CMK (cell line): ENCODE measurements around the gene TMEM135.

Experiments
- DNase-seq: peaks from one replicate; pipeline ENCODE4 v3.0.0-alpha.2; 2010; ENCODE audit warnings: low read depth

TMEM135 gene

DNA sequence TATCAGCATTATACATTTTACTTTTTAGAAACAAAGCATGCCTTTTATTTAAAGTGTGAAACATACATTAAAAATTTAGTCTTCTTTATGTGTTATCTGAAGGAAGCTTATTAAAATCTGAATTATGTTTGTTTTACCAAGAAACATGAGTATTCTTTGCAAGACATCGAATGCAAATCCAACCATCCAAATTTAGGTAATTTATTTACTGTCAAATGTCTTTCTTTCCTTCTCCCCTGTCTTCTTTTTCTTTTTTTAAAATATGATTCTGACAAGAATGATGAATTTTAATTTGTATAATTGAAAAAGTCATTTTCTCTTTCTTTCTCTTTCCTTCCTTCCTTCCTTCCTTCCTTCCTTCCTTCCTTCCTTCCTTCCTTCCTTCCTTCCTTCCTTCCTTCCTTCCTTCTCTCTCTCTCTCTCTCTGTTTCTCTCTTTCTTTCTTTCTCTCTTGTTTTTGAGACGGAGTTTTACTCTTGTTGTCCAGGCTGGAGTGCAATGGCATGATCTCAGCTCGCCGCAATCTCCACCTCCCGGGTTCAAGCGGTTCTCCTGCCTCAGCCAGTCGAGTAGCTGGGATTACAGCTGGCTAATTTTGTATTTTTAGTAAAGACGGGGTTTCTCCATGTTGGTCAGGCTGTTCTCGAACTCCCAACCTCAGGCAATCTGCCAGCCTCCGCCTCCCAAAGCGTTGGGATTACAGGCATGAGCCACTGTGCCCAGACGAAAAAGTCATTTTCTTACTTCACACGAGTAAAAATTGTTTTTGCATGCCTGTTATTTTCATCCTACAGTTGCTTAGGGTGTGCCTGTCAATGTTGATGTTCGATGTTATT, 157.5 kb downstream of the TMEM135 start:
- no peak for DNase-seq

DNA sequence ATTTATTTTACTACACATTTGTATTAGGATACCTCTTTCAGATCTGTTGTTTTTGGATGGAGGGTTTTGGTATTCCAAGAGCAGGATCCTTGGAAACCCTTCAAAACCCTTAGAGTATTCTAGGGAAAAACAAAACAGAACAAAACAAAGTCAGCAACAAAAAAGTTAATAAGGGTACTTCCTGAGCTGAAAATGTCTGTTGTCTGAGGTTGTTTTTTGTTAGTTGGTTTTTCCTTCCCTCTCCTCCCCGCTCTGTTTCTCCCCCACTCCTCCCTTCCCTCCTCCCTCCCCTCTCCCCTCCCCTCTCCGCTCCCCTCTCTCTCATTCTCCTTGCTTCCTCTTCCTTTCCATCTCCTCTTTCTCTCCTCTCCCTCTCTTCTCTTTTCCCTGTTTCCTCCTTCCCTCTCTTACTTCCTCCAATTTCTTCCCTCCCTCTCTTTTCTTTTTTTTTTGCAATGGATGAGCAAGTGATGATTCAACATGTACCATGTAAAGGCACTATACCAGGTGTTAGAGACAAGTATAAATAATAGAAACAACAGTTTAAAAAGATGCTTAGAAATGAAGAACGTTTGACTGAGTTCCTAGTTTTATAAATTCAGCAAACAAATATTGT, 160.6 kb downstream of the TMEM135 start:
- DNase-seq: no peak

DNA sequence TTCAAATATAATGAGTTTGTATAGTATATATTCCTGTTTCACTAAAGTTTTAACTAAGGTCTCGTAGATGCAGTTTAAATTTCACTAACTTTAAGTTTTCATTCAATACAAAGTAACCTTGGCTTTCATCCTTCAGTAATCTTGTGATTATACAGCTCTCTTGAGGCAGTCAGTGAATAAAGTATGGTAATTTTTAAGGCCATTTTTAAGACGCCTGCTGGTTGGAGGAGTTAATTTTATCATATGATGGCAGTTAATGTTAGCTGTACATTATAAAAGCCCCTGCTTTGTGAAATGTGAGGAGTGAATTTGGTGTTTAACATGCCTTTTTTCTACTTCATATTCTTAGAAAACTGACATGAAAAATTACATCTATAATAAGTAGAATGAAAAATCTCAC, 163.6 kb downstream of the TMEM135 start:
- no peak for DNase-seq

DNA sequence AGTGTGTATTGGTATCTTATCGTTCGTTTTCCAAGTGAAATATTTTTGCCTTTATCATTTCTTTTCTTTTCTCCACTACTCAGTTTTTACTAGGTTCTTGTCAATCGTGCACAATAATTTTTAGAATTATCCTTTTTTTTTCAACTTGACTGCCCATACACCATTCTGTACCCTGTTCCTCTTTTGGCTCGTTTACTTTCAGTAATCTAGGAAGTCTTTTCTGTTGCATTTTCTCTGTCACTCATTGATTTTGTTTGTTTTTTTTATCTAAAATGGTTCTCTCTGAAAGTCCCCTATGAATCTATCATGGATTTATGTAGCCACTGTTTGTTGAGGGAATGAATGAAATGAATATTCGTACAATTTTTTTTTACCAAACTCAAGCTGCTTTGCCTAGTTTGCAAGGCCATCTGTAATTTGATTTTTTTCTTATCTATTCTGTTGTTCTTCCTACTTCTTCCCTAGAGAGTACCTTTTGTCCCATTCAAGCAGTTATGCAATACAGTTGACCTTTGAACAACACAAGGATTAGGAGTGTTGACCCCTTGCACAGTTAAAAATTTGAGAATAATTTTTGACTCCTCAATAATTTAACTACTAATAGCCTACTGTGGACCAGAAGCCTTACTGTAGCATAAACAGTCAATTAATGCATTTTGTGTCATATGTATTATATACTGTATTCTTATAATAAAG, 166.3 kb downstream of the TMEM135 start:
- DNase-seq: no peak

DNA sequence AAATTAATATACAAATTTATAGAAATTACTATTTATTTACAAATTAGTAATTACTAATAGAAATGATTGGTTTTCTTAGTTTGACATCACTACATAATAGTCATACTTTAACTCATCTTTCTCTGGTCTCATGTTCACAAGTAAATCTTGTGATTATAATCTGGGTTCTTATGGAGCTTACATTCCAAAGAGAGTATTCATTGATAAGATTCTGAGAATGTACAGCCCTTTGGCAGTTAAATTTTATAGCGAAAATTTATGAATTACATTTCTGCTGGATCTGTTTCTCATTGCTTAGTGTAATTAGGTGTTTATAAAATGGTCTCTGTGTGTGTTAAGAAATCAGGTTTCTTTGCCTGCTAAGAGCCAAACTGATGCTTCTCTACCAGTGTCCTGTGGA, 175.2 kb downstream of the TMEM135 start:
- no peak for DNase-seq

DNA sequence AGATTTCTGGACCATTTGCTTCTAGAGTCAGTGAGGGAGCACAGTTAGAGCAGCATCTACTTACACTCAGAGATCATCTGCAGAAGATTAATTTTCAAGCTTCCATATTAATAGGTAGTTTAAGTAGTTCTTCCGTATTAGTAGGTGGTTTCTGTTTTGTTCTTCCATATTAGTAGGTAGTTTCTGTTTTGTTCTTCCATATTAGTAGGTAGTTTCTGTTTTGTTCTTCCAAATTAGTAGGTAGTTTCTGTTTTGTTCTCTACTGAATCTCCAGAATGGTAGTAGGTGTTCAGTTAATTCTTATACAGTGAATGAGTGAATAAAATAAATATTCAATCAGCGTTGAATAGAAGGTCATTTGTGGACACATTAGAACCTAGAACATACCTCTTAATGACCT, 175.7 kb downstream of the TMEM135 start:
- no peak for DNase-seq

DNA sequence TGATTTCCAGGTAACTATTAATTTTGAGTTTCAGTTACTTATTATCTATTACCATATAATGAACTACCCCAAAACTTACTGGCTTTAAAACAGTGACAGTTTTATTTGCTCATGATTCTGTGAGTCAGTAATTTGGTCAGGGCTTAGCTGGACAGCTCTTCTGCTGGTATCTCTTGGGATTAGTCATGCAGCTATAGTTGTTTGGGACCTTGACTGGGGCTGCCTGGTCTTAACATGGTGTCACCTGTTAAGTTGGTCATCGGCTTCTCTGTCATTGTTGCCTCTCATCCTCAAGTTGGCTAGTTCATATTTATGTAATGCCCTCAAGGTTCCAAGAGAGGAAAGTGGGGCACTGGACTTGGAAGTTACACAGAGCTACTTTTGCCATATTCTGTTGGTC, 177.5 kb downstream of the TMEM135 start:
- DNase-seq: no peak

DNA sequence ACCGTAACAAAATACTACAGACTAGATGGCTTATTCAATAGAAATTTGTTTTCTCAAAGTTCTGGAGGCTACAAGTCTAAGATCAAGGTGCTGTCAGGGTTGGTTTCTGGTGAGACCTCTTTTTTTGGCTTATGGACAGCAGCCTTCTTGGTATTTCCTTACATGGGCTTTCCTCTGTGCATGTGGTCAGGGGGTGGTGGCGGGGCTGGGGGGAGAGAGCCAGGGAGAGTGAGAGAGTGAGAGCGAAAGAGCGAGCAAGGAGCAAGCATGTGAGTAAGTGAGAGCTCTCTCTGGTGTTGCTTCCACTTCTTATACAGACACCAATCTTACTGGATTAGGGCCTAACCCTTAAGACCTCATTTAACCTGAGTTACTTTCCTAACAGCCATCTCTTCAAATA, 181.5 kb downstream of the TMEM135 start:
- DNase-seq: no peak

DNA sequence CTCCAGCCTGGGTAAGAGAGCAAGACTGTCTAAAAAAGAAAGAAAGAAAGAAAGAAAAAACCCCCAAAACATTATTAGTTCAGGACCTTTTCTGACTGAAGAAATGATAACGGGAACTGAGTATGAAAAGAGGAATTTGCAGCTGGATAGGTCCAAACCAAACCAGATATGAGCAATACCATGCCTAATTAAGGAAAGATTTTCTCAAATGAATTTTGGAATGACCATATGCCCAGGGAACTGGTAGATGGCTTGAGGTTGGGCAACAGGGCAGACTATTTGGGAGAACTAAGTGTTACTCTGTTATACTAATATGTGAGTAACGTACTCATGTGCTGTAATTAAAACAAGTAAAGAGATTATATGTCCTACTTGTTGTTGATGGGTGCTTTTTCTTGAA, 186.1 kb downstream of the TMEM135 start:
- DNase-seq: no peak

DNA sequence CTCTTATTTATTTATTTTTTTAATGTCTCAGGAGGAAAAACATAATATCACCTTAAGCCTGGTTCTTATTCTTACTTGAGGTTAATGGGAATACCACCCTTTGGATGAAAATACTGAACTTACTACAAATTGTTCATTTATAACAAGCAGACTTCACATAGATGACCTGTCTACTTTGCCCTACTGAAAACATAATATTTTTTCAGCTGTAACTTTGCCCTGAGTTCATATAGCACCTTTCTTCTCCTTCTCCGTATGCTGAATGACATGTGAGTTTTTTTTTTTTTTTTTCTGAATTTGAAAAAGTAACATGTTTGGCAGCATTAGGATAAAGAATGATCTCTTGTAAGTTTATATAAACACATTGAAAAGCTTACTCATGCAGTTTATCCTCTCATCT, 186.8 kb downstream of the TMEM135 start:
- no peak for DNase-seq

DNA sequence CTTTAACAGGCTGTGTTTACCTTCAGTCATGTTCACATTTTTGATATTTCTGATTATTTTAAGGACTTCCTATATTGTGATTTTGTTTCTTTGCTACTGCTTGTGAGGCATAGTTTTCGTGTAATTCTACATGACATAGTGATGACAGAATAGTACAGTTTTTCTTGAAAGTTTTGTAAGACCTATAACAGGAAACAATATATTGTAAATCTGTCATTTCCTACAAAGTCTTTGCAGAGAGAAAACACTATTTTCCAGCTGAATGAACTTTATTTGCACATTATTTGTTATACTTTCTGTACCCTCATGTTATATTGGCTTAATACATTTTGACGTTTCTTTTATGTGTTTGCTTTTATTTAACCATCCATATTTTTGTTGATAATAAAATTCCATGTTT, 191.1 kb downstream of the TMEM135 start:
- no peak for DNase-seq

DNA sequence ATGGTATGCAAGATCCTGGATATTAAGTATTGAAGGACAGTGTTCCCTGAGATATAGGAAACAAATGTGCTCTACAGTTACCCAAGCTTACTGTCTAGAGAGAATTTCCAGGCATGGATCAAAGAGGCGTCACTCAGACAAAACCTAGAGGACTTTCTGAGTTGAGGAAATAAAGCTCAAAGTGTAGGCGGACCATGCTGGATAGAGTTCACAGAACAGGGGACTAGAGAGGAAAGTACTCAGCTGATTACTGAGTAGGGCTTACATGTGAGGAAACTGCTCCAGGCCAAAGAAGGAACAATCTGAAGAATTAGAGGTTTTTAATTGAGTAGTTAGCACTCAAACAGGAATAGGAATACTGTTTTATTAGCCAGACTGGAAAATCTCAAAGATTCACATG, 193.3 kb downstream of the TMEM135 start:
- no peak for DNase-seq

DNA sequence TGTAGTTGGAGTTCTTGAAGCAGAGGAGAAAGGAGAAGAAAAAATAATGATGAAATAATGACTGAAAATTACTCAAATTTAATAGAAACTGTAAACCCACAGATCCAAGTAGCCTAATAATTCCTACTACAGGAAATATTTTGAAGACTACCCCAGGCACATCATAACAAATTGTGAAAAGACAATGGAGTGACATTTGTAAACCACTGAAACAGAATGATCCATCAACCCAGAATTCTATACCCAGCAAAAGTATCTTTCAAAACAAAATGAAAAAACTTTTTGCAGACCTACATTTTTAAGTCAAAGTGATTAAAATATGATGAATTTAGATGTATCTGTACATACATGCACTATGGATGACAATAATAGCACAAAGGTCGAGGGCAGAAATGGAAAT, 194.6 kb downstream of the TMEM135 start:
- DNase-seq: no peak

DNA sequence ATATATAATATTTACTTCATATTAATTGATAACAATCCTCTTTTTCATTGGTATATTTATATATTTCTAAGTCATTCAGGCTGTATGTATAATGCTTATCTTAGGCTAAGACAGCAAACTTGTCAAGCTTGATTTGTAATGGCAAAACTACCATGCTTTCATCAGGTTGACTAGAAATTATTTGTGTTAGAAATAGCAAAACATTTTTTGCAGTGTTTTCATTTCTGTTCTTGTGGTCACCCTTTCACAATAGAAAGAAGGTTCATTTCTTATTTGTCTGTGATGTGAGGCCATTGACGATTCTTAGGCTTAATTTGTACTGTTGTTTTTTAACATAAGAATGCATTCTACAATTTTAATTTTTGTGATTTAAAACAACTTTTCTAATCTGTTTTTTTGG, 197.6 kb downstream of the TMEM135 start:
- no peak for DNase-seq

DNA sequence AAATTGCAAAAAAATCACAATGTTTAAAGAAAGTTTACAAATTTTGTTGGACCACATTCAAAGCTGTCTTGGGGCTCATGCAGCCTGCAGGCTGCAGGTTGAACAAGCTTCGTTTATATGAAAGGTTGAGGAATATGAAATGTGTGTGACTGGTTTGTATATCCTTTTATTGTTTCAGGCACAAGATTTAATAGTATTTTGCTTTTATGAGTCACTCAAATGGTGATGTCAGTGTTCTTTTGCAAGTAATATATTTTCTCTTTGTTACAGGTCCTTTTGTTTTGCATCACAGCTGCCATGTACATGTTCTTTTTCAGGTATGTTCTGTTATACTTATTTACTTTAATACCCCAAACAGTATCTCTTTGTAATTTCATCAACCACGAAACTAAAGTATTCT, 198.6 kb downstream of the TMEM135 start:
- DNase-seq: no peak

DNA sequence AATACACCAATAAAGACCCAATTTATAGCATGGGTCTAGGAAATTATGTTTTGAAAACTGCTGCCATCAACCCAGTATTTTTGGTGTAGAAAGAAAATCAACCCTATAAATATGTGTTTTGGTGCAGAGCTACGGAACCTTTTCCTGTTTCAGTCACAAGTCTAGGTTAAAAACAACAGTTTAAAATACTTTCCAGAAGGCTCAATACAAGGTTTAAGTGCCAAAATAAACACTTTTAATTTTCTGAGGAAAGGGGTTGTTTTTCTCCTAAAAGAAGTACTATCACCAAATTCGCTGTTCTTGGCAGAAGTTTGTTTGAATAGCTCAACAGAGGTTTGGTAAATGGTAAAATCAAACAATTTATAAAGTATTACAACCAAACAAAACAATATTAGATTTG, 201.3 kb downstream of the TMEM135 start:
- DNase-seq: no peak

DNA sequence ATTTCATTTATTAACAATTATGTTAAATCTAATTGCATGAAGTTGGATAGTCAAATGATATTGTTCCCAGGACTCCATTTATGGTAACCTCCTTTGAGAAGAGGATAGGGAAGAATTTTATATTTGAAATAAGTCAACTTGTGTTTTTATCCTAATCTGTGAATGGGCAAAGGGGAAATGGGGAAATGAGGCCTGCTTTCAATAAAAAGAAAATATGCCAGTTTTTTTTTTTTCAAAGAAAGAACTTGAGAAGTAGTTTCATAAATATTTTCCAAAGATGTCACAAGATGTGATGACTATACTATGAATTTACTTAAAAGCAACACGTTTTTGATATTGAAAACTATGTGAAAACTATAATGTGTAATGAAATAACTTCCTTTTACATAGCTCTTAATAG, 201.8 kb downstream of the TMEM135 start:
- DNase-seq: no peak

DNA sequence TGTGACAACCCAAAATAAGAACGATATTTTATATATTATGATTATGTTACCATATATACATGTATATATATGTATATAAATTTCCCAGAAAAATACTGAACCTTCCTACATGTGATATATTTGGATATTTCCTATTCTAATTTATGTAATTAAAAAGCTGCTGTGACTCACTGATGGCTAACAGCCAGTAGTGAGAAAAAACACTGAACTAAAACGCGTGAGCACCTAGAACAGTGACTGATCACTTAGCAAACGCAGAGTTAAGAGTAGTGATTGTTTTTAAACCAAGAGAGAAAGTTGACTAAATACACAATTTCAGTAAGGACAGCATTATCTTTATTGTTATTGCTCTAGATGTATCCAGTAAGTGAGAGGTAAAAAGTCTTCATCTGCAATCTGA, 213.8 kb downstream of the TMEM135 start:
- DNase-seq: no peak

DNA sequence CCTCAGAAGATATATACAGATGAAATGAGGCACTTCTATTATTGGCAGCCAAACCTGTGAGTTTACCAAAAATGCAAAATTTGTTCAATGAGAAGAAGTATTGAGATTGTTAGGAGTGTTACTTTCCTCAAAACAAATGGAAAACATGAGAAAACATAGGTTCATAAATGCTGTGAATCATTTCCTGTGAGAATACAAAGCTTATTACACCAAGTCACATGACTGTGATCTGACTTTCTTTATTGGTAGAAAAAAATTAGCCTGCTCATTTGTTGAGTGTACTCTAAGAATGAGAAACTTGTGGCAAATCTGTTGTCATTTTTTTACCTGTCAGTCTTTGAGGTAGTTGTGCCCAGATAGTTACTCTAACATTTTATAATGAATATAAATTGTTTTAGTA, 215.1 kb downstream of the TMEM135 start:
- DNase-seq: no peak

DNA sequence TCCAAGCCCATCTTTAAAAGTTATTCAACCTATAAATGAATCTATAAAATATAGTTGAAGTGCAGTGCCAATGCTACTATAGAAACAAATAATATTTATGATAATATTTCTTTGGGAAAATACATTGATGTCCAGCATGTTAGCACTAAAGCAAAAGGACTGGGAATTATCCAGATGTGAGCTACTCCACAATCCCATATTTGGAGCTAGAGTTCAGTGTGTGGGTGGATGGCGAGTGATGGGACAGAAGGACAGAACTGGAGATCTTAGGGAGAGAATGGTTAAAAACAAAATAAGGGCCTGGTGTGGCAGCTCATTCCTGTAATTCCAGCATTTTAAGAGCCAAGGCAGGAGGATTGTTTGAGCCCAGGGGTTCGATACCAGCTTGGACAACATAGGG, 216.8 kb downstream of the TMEM135 start:
- DNase-seq: no peak

DNA sequence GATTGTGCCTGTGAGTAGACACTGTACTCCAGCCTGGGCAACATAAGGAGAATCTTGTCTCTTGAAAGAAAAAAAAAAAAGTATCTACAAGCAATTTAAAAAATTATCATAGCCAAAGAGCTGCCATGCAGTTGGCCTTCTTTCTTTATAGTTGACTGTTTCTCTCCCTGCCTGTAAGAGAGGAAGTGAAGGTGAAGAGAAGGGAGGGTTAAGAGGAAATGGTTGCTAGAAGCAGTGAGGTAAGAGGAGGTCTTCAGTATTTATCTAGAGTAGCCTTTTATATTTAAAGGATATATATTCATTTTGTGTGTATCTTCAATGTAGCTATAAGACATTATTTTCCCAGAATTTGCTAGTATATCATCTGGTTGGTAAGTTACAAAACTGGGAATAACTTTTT, 217.9 kb downstream of the TMEM135 start:
- DNase-seq: no peak

DNA sequence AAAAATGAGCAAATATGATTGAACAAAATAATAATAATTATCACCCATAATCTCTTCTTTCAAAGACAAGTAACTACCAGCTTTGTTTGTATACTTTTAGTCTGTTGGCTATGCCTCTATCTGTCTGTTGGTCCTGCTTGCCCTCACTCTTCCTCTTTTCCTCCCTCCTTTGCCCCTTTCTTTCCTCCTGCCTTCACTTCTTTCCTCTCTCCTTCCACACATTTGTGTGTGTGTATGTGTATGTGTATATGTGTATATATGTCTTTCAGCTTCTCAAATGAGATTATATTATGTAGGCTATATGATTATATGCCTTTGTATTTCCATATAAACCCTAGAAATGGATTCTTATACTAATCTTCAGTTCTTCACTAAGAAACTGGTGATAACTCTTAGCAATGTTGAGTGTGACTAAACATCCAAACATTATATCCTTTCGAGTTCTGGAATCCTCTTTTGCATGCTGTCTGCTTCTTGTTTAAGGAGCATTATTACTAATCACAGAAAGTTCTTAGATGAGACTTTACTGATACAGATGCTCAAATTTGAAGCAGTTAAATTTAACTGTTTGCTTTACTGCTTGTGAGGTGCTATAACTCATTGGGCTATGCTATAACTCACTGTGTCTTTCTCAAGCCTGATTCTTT, 219.1 kb downstream of the TMEM135 start:
- no peak for DNase-seq
